ENCODE measurements around the gene SALL3. TPM values are rescaled to one million over a fixed set of nuclear protein-coding genes. Genes with fewer than 3 reads are reported as not detected.

Gene SALL3
- total RNA-seq, 1 donor from 2014 or later: 7.7 TPM

GRCh38 chr18:78973357-78974083 lies 6.1 kb upstream of the SALL3 start:
- Mint-ChIP-seq H3K36me3 (ENCODE audit: low read depth, unreplicated experiment) (peaks cover 4% of the 10 kb centered on the region), H3K4me1 (ENCODE audit: low read depth, unreplicated experiment) (no peaks in the 10 kb centered on the region), H3K27ac (ENCODE audit: unreplicated experiment) (no peak overlapping the region), H3K27me3 (ENCODE audit: low read depth, unreplicated experiment) (peaks cover 79% of the 10 kb centered on the region), H3K9me3 (ENCODE audit: unreplicated experiment) (peaks cover 33% of the 10 kb centered on the region), H3K4me3 (ENCODE audit: unreplicated experiment) (no peak overlapping the region)
- H3K9me3 ChIP-seq (ENCODE audit: insufficient read depth, low read depth, low read length): no peaks in the 10 kb centered on the region
- TF ChIP-seq CTCF (IDR thresholded peaks at IDR 0.05; ENCODE audit: insufficient read depth, low read depth, low read length): no peak
- no peak for TF ChIP-seq EZH2 (IDR thresholded peaks at IDR 0.05; ENCODE audit: insufficient read depth, low read length)
- FAIRE-seq (no peak), DNase-seq (ENCODE audit: low read depth) (no peak)
- peaks cover 57% of the 10 kb centered on the region for H3K27me3 ChIP-seq (ENCODE audit: insufficient read depth, low read length)
- peak overlapping the region; percentile 63 for H3K4me2 ChIP-seq (ENCODE audit: low read length)
- no peak overlapping the region for H3K9ac ChIP-seq (ENCODE audit: low read length)
- H3K79me2 ChIP-seq (ENCODE audit: insufficient read depth, low read length): no peaks in the 10 kb centered on the region
- H3K4me1 ChIP-seq (ENCODE audit: insufficient read depth, low read length): no peaks in the 10 kb centered on the region
- H3K27ac ChIP-seq (ENCODE audit: low read depth, low read length): no peak overlapping the region
- no peaks in the 10 kb centered on the region for H4K20me1 ChIP-seq (ENCODE audit: insufficient read depth, low read length)
- no peak overlapping the region for H3K4me3 ChIP-seq (ENCODE audit: insufficient read depth, low read depth, low read length)
- peak overlapping the region; percentile 26 for H2AFZ ChIP-seq (ENCODE audit: low read depth, low read length)
- H3K36me3 ChIP-seq (ENCODE audit: insufficient read depth, low read length): no peaks in the 10 kb centered on the region

- DNase-seq (ENCODE audit: low read depth) (no peak), FAIRE-seq (no peak)
- Mint-ChIP-seq H3K36me3 (ENCODE audit: low read depth, unreplicated experiment) (peaks cover 4% of the 10 kb centered on the region), H3K27ac (ENCODE audit: unreplicated experiment) (no peak overlapping the region), H3K4me3 (ENCODE audit: unreplicated experiment) (no peak overlapping the region), H3K4me1 (ENCODE audit: low read depth, unreplicated experiment) (no peaks in the 10 kb centered on the region), H3K9me3 (ENCODE audit: unreplicated experiment) (peaks cover 33% of the 10 kb centered on the region), H3K27me3 (ENCODE audit: low read depth, unreplicated experiment) (peaks cover 72% of the 10 kb centered on the region)
- Histone ChIP-seq H3K27me3 (ENCODE audit: insufficient read depth, low read length) (peaks cover 57% of the 10 kb centered on the region), H3K27ac (ENCODE audit: low read depth, low read length) (no peak overlapping the region), H2AFZ (ENCODE audit: low read depth, low read length) (peak overlapping the region; percentile 26), H3K4me3 (ENCODE audit: insufficient read depth, low read depth, low read length) (no peak overlapping the region), H3K36me3 (ENCODE audit: insufficient read depth, low read length) (no peaks in the 10 kb centered on the region), H4K20me1 (ENCODE audit: insufficient read depth, low read length) (no peaks in the 10 kb centered on the region), H3K9ac (ENCODE audit: low read length) (no peak overlapping the region), H3K79me2 (ENCODE audit: insufficient read depth, low read length) (no peaks in the 10 kb centered on the region), H3K4me1 (ENCODE audit: insufficient read depth, low read length) (no peaks in the 10 kb centered on the region), H3K9me3 (ENCODE audit: insufficient read depth, low read depth, low read length) (no peaks in the 10 kb centered on the region), H3K4me2 (ENCODE audit: low read length) (peak overlapping the region; percentile 63)
- TF ChIP-seq CTCF (IDR thresholded peaks at IDR 0.05; ENCODE audit: insufficient read depth, low read depth, low read length) (no peak), EZH2 (IDR thresholded peaks at IDR 0.05; ENCODE audit: insufficient read depth, low read length) (peak; percentile 67)
Measured at GRCh38 chr18:78974115-78974761, 5.4 kb upstream of the SALL3 start.

- peaks cover 33% of the 10 kb centered on the region for H3K9me3 Mint-ChIP-seq (ENCODE audit: unreplicated experiment)
- Histone ChIP-seq H3K36me3 (ENCODE audit: insufficient read depth, low read length) (no peaks in the 10 kb centered on the region), H3K9me3 (ENCODE audit: insufficient read depth, low read depth, low read length) (no peaks in the 10 kb centered on the region), H3K4me1 (ENCODE audit: insufficient read depth, low read length) (no peaks in the 10 kb centered on the region), H3K4me2 (ENCODE audit: low read length) (no peak overlapping the region), H4K20me1 (ENCODE audit: insufficient read depth, low read length) (no peaks in the 10 kb centered on the region), H3K27me3 (ENCODE audit: insufficient read depth, low read length) (peaks cover 57% of the 10 kb centered on the region), H2AFZ (ENCODE audit: low read depth, low read length) (no peak overlapping the region), H3K79me2 (ENCODE audit: insufficient read depth, low read length) (no peaks in the 10 kb centered on the region), H3K27ac (ENCODE audit: low read depth, low read length) (no peak overlapping the region), H3K9ac (ENCODE audit: low read length) (no peak overlapping the region), H3K4me3 (ENCODE audit: insufficient read depth, low read depth, low read length) (no peak overlapping the region)
- no peak overlapping the region for H3K27ac Mint-ChIP-seq (ENCODE audit: unreplicated experiment)
- TF ChIP-seq EZH2 (IDR thresholded peaks at IDR 0.05; ENCODE audit: insufficient read depth, low read length) (no peak), CTCF (IDR thresholded peaks at IDR 0.05; ENCODE audit: insufficient read depth, low read depth, low read length) (no peak)
- no peak overlapping the region for H3K4me3 Mint-ChIP-seq (ENCODE audit: unreplicated experiment)
- peaks cover 62% of the 10 kb centered on the region for H3K27me3 Mint-ChIP-seq (ENCODE audit: low read depth, unreplicated experiment)
- H3K36me3 Mint-ChIP-seq (ENCODE audit: low read depth, unreplicated experiment): peaks cover 4% of the 10 kb centered on the region
- no peak for FAIRE-seq
- no peak for DNase-seq (ENCODE audit: low read depth)
- H3K4me1 Mint-ChIP-seq (ENCODE audit: low read depth, unreplicated experiment): no peaks in the 10 kb centered on the region
Measured at GRCh38 chr18:78975292-78975691, 4.3 kb upstream of the SALL3 start.

Measured in astrocyte (in vitro differentiated cells and primary cell).